Measurements from ENCODE around the gene CEACAM19.

DNA sequence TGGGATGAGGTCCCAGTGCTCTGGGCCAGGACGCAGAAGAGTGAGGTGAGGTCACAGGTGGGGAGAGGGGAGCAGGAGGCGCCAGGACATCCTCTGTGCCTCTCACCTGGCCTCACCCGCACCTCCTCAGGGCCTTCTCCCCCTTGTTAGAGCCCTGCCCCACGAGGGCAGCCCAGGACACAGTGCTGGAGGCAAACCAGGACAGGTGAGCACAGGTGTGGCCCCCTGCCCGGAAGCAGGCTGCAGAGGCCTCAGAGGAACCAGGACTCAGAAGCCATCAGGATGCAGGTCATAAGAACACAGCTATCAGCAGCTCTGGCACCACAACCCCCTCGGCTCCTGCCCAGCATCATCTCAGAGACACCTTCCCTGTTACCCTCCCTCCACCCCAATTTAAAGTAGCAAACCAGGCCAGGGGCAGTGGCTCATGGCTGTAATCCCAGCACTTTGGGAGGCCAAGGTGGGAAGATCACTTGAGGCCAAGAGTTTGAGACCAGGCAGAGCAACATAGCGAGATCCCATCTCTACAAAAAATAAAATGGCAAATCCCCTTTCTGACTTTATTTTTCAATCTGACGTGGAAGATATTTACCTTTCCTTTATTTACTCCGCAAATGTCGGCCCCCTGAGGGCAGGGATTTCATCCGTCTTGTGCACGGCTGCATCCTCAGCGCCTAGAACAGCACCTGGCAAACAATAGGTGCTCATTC, 27.4 kb downstream of the CEACAM19 start, which contains the start of gene CEACAM16:
- TF ChIP-seq POLR2A (IDR thresholded peaks at IDR 0.05), result no peak
- no peak for TF ChIP-seq CTCF (IDR thresholded peaks at IDR 0.05)
- TF ChIP-seq EP300 (IDR thresholded peaks at IDR 0.05), result no peak
- no peak for TF ChIP-seq POLR2AphosphoS5 (IDR thresholded peaks at IDR 0.05)

All from suprapubic skin (tissue), 4 donors.